PC-3 (cell line): ENCODE data around the gene HAO1.

ENCODE experiments used
- EZH2 ChIP-seq: fragments of 300-600 bp; sonication (generic); IDR thresholded peaks from one replicate; pipeline ENCODE4 v1.6.1; 2017; ENCODE audit warnings: antibody characterized with exemption, mild to moderate bottlenecking, low read length; ENCODE audit not compliant: unreplicated experiment
- EZH2phosphoT487 ChIP-seq: fragments of 300-600 bp; sonication (generic); IDR thresholded peaks from 2 replicates; pipeline ENCODE4 v1.6.1; 2018; ENCODE audit warnings: mild to moderate bottlenecking, antibody characterized with exemption, low read length, borderline replicate concordance
- TF ChIP-seq, protein P1 (sequence below): fragments of 300-600 bp; sonication (generic); conservative IDR thresholded peaks from 2 replicates; pipeline ENCODE4 v1.5.1; 2017; ENCODE audit warnings: antibody characterized with exemption, low read depth, mild to moderate bottlenecking, low read length

DNA sequence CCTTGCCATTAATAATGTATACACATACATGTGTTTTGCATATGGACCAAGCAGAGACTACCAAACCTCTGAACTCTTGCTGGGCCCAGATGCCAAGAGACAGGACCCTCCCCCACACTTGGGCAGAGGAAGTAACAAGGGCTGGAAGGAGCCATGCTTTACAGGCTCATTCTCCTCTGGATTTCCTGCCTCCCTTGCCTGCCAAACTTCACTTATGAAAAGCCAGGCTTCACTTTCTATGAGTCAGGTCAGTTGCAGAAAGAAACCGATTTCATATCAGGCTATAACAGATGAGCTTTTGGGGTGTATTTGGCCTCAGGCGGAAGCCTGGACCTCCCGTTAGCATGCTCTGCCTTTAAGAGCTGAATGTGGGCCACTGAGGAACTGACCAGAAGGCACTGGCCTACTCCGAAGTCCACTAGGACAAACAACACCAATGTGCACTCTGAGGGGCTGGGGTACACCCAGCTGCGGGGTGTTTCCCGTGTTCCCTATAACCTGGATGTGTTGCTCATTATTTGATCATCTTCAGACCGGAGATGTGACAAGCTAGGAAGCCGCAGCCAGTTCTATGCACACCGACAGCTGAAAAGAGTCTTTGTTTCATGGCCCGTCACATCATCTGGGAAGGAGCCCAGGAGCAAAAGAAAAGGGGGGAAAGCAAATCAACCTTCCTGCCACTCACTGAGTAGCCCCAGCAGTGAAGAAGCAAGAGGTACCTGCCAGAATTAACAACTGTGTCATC, 28.5 kb downstream of the HAO1 start:
- no peak for TF ChIP-seq EZH2phosphoT487
- TF ChIP-seq, protein P1, sequence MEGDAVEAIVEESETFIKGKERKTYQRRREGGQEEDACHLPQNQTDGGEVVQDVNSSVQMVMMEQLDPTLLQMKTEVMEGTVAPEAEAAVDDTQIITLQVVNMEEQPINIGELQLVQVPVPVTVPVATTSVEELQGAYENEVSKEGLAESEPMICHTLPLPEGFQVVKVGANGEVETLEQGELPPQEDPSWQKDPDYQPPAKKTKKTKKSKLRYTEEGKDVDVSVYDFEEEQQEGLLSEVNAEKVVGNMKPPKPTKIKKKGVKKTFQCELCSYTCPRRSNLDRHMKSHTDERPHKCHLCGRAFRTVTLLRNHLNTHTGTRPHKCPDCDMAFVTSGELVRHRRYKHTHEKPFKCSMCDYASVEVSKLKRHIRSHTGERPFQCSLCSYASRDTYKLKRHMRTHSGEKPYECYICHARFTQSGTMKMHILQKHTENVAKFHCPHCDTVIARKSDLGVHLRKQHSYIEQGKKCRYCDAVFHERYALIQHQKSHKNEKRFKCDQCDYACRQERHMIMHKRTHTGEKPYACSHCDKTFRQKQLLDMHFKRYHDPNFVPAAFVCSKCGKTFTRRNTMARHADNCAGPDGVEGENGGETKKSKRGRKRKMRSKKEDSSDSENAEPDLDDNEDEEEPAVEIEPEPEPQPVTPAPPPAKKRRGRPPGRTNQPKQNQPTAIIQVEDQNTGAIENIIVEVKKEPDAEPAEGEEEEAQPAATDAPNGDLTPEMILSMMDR, result no peak
- no peak for TF ChIP-seq EZH2
